Epithelial cell of proximal tubule (primary cell): ENCODE results near the gene PPP1R16B. TPM values are rescaled to one million over a fixed set of nuclear protein-coding genes. Genes with fewer than 3 reads are reported as not detected.

Experiments used
- DNase-seq: peaks from one replicate; pipeline ENCODE4 v3.0.0-alpha.2; 2011; ENCODE audit warnings: low read depth
- H3K4me3 ChIP-seq: 2 replicates; pipeline ENCODE4 v1.5.1; 2011; ENCODE audit warnings: low read depth, mild to moderate bottlenecking, low read length
- total RNA-seq: library from RNA; depleted of rRNA; stranded (reverse); fragments of >200 nt; gene quantifications from 2 replicates; pipeline ENCODE4 v1.2.3, GENCODE V29; 2015
- TF ChIP-seq, protein P1 (sequence below): conservative IDR thresholded peaks from 2 replicates; pipeline ENCODE4 v1.5.1; 2012; ENCODE audit warnings: low read depth, mild to moderate bottlenecking, low read length

Gene PPP1R16B
- total RNA-seq, 1 donor from 2014 or later = not detected

DNA sequence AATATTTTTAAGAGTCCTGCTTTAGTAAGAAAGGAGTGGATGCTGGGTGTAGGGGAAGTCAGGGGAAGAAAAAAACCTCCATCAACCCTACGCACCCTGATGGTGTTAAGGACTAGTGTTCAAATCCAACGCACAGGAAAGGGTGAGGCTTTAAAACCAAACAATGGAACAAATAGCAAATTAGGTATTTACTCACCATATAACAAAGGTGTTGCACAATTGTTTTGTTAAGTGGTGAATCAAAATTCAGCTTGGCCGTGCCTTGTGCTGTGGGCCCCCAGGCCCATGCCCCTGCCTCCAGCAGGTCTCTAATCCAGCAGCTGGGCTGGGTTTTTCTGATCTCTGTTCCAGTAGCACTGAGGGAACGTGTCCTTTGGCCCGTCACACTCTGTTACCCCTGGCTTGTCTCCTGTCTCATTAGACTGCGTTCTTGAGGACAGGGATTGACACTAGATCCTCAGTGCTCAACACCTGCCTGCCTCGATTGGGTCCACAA, 132.5 kb downstream of the PPP1R16B start:
- TF ChIP-seq, protein P1, sequence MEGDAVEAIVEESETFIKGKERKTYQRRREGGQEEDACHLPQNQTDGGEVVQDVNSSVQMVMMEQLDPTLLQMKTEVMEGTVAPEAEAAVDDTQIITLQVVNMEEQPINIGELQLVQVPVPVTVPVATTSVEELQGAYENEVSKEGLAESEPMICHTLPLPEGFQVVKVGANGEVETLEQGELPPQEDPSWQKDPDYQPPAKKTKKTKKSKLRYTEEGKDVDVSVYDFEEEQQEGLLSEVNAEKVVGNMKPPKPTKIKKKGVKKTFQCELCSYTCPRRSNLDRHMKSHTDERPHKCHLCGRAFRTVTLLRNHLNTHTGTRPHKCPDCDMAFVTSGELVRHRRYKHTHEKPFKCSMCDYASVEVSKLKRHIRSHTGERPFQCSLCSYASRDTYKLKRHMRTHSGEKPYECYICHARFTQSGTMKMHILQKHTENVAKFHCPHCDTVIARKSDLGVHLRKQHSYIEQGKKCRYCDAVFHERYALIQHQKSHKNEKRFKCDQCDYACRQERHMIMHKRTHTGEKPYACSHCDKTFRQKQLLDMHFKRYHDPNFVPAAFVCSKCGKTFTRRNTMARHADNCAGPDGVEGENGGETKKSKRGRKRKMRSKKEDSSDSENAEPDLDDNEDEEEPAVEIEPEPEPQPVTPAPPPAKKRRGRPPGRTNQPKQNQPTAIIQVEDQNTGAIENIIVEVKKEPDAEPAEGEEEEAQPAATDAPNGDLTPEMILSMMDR = no peak
- no peak overlapping the region for H3K4me3 ChIP-seq
- no peak for DNase-seq

DNA sequence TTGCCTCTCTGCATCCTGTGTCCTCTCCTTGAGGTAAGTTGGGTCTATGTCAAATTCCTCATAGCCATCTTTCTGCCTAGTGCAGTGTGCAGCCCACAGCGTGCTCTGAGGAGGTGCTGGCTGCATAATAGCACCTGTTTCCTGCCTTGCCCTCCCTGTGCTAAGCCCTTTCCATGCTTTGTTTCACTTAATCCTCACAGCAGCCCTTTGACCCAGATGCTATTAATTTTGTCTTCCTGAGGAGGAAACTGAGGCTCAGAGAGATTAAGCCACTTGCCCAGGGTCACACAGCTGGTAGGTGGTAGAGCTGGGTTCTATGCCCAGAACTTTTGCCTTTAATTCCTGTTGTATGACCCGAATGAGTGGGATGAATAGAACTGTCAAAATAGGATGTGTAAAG, 134.2 kb downstream of the PPP1R16B start:
- TF ChIP-seq, protein P1 = no peak

DNA sequence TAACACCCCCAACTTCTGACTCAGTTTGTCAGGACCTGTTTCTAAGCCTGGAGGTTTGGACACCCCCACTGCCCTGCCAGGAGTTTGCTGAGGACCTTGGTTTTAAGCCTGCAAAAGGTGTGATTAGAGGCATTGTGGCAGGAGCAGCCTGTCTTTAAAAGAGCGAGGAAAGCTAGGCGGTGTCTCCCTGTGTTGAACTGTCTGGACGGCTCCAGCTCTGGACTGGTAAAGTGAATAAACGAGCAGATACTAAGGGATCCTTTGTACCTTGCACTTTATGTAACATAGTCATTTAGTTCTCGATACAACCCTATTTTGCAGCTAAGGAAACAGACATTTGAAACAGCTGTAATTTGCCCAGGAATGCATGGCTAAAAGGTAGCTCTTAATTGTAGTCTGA, 135.1 kb downstream of the PPP1R16B start:
- H3K4me3 ChIP-seq = no peak overlapping the region
- DNase-seq = no peak
- TF ChIP-seq, protein P1 = no peak

More for the DNA sequence above, 134.2 kb downstream of the PPP1R16B start:
- DNase-seq = no peak
- no peak overlapping the region for H3K4me3 ChIP-seq

DNA sequence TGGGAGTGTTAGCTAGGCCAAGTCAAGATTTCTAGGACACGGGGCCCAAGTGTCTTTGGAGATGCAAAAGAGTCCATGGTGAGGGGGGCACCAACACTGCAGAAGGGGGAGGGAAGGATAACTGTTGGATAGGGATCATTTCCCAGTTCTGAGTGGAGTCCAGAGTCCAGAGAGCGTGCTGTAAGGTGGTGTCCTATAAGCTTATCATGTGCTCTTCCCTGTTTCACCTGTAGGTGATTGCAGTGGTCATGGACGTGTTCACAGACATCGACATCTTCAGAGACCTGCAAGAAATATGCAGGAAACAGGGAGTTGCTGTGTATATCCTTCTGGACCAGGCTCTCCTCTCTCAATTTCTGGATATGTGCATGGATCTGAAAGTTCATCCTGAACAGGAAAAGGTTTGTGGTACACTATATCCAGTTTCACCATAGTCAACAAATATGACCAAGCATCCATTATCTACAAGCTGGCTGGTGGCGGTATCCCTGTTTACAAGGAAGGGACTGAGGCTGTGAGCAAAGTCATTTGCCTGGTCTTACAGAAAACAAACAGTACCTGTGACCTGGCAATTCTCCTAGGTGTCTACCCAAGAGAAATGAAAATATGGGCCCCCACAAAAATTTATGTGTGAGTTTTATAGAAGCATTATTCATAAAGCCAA, 136.4 kb downstream of the PPP1R16B start:
- TF ChIP-seq, protein P1 = no peak
- no peak overlapping the region for H3K4me3 ChIP-seq
- DNase-seq = no peak

DNA sequence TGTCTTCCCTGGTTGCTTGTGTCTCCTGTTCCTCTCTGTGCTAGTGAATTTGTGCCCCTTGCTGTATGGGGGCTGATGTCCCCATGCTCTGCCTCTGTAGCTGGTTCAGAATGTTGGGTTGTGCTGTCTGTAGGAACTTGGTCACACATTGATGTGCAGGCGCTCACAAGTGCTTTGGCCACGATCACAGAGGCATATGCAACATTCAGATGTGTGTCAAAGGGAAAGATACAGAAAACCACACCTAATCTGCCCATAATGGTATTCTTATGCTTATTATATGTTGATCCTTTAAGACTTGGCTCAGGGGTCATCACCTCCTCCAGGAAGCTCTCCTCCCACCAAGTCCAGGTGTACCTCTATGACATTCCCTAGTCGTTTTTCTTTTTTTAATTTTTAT, 139.5 kb downstream of the PPP1R16B start:
- TF ChIP-seq, protein P1 = no peak
- H3K4me3 ChIP-seq = no peak overlapping the region
- no peak for DNase-seq

DNA sequence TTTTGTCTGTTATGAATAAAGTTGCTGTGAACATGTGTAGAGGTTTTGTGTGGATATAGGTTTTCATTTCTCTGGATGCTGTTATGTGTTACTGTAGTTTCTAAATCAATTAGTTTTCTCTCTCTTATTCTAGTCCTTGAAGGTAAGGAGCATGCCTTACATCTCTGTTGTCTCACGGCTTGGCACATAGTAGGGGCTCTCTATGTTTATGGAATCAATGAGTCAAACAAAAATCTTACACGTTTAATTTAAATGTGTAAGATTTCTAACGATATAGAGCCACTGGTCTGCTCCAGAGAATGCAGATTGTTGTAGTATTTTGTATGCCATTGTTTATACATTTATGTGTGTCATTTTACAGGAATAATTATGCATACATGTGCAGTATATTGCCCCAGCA, 141.3 kb downstream of the PPP1R16B start:
- DNase-seq = no peak
- no peak overlapping the region for H3K4me3 ChIP-seq
- TF ChIP-seq, protein P1 = no peak

DNA sequence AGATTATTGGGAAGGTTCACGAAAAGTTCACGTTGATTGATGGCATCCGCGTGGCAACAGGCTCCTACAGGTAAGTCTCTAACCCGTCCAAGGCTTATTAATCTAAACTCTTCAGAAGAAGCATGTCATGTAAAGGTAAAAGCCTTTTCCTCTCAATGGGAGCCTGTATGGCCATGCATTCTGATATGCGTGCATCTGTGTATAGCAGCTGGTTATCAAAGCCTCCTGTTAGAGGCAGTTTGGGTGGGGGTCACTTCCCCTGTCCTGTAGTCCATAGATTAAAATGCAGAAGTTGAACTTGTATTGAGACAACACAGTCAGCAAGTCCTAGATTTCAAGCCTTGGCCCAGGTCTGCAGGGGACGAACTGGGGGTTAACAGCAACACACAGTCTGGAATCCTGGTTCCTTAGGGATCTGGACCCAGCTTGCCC, 142.4 kb downstream of the PPP1R16B start:
- no peak overlapping the region for H3K4me3 ChIP-seq
- no peak for DNase-seq
- TF ChIP-seq, protein P1 = no peak
